ENCODE measurements around the gene GPR21.
A peak's percentile ranks its signal among the peaks of the same experiment; 100 is the strongest.

GPR21 gene

DNA sequence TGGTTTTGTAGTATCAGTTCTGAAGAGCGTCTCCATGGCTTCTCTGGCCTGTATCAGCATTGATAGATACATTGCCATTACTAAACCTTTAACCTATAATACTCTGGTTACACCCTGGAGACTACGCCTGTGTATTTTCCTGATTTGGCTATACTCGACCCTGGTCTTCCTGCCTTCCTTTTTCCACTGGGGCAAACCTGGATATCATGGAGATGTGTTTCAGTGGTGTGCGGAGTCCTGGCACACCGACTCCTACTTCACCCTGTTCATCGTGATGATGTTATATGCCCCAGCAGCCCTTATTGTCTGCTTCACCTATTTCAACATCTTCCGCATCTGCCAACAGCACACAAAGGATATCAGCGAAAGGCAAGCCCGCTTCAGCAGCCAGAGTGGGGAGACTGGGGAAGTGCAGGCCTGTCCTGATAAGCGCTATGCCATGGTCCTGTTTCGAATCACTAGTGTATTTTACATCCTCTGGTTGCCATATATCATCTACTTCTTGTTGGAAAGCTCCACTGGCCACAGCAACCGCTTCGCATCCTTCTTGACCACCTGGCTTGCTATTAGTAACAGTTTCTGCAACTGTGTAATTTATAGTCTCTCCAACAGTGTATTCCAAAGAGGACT, 1.5 kb downstream of the GPR21 start:
- no peak for DNase-seq

DNA sequence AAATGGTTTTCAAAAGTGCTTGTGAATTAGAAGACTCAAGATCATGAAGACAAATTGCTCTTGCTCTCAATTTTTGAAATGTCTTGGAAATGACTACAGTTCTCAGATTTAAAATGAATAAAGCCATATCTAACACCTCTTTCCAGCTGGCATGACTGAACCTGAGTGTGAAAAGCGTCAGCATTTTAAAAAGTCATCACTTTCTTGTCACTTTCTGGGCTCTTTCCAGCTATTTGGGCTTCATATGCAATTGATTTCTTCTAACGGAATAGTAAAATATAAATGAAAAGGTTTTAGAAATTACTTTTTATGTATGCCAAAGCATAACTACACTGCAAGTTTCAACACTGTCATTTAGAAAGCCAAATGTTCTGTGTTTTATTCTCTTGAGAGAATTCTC, 2.3 kb downstream of the GPR21 start:
- no peak for DNase-seq

DNA sequence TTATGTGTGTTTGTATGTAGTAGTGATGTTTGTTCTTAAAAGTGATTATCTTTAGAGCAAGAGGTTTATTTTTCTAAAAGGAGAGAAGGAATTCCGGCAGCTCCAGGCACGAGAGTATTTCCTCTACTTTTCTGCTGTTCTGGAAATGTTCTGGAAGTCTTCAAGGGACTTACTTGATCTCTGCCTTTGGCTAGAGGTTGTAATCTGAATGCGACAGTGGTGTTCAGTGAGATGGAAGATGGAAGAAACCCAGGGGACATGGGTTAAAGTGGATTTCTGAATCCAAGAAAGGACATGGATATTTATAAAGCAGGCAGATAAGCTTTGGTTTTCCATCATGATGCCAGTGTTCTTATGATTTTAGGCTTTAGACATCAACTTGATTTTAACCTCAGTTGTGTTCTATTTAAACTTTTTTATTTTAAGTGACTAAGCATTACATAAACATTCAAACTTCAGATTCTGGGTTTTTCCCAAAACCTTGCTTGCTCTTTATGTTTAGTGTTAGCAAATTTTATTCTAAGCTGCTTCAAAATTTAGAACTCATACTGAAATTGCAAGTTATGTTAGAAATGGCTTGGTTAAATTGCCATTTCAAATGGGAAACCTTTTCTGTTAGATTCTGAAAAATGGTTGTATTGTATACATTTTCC, 3.6 kb downstream of the GPR21 start:
- DNase-seq: no peak

DNA sequence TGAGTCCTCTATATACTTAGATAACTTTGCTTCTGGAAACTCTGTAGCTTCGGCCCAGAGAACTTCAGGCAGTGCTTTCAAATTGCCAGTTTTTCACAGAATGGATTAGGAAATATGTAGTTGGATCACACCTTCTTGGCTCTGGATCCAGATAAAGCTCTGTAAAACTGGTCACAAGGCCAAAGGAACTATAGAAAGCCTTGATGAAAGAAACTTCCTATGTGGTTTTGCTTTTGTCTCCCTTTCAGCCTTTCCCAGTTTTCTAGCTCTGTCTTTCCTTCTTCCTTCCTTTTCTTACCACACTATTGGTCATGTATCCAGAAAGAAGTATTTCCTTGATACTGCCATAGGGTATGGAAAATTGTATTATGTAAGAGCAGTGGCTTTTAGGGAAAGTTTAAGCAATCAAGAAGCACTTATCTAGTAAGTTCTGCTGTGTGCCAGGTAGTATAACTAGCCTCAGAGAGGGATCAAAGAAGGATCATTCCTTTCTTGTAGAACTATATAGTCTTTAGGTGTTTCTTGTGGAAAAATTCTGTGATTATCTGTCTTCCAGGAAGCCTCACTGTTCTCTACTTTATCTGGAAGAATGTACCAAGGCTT, 6.3 kb downstream of the GPR21 start:
- DNase-seq: no peak

DNA sequence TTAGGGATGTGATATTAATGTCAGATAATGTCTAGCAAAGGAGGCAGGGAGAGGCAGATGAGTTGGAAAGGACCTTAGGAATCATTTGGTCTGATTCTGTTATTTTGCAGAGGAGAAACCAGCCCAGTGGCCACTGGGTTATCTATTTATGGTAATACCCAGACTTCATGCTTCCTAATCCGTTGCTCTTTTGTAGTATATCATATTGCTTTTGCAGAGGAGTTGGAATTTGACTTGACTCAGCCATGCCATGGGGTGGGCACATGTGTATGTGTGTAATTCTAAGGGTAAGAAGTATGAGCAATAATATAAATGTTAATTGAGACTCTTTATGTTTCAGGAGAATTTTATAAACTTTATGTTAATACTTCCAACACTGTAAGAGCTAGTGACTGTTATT, 7.3 kb downstream of the GPR21 start:
- DNase-seq: no peak

DNA sequence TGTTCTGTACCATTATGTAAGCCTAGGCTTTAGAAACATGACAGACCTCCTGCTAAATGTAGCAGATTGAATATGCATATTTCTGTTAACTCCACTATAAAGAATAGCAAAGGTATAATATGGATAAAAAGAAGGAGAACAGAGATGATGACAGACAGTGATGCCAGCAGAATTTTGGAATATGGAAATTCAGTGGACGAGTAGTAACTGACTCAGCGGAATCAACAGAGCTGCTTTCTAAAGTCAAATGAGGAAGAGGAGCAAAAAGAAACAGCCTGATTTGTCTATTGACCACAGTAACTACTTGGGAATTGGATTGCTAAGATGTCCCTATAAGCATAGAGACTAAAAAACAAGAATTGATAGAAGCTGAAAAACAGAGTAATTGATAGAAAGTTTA, 8.0 kb downstream of the GPR21 start:
- no peak for DNase-seq

DNA sequence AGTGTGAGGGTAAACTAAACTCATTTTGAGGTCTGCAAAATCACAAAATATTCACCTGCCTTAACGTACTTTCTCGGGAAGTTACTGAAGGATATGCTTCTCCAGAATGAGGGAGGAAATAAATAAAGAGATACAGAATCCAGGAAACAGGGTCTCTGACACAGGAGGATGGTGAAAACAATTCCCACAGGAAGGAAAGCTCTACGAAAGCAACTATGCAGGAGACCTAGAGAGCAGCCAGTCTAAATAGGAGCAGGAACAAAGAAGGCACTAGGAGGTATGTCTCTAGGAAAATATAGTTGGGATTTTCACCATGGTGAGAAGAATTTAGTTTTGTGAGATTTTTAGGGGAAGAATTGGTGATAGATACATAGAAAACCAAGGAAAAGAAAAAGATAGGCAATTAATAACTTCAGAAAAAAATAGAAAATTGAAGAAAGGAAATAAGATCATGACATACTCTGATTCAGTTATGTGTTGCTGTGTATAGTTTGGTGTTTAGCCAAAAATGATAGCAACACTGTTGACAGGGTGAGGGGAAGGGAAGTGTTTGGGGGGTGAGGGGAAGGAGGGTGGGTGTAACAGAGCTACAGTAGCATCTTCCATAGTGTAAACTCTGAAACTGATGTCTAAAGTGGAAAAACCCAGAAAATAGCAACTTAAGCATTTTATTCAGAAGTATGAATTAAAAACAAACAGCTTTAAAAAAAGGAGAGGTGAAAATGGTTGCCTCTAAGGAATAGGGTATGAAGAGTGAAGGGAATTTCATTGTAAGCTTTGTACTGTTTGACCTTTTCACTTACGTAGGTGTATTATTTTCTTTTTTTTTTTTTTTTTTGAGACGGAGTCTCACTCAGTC, 9.8 kb downstream of the GPR21 start:
- DNase-seq: no peak

DNA sequence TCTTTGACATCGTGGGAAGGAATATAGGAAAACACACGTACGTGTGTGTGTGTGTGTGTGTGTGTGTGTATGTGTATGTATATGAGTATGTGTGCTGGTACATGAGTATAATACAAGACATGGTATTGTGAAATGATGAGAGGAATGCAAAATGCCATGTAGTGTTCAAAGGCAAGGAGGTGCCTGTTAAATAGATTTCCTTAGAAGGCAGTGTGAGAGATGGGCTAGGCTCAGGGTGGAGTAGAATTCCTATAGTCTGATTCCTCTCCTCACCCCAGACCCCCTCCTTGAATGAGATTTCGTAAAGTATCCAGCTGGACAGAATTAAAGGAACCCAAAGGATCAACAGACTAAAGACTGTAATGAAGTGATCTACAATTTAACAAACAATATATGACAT, 11.1 kb downstream of the GPR21 start:
- DNase-seq: peak; percentile 49

DNA sequence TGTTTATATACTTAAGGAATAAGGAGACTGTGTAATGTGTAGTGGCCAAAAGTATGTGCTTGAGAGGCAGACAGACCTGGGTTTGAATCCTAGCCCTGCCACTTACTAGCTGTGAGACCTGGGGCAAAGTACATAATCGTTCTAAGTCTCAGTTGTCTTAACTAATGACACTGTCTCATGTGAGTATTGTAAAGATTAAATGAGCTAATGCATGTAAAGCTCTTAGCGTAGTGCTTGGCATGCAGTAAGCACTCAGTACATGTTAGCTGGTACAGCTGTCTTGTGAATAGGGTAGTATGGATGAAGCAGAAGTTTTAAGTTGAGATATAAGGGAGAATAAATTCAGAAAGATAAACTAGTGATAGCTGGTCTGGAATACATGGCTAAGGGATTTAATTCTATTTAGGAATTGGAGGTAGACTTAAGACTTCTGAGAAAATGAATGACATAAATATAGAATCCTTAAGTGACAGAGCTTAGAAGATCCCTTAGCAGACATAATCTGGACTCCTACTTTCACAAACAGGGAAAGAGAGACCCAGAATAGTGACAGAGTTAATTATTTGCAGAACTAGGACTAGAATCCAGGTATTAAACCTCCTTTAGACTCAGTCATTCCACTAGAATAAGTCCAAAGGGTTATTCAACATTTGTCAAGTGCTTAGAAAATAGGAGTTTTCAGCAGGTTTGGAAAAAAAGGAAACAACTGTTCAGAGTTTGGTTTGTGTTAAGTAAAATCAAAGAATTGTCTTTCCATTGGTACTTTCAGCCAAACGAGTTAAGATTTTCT, 13.1 kb downstream of the GPR21 start:
- peak; percentile 72 for DNase-seq

DNA sequence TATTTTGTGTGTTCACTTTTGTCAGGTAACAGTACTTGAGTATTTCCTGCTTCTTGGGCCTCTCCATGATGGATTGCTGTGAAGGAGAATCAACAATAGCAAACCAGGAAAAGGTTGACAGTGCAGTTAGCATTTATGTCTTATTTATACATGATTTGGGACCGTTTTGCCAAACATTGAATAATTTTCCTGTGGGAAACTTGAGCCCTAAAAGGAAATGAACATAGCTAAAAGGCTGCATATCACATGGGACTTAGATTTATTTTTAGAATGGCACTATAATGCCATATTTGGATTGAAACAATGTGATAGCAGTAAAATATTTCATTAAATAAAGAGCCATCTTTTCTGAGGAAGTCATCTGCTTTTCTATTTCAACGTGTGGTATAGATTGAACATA, 15.3 kb downstream of the GPR21 start:
- DNase-seq: no peak

DNA sequence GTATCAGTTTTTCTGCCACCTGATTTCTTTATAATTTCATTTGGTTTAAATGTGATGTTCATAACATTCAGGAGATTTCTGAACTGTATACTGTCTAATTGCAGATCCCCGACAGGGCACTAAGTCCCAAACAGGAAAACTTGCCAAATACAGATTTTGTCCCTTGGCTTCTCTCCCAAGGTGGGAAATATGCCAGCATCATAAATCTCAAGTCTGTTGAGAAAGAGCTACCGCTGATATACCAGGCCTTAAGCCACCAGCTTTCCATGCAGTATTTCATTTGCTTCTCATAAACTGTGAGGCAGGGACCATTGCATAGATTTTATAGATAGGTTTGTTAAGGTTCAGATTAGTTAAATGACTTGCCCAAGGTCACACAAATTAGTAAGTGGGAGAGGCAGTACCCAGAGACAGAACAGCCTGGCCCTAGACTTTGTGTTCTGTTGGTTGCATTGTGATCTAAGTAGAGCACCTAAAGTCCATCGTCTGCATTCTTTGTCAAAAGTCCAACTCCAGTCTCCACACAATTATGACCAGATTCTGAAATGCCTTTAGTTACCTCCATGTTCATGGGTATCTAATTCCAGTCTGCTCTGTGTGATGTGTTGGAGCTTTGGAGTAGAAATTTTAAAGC, 16.2 kb downstream of the GPR21 start:
- no peak for DNase-seq

DNA sequence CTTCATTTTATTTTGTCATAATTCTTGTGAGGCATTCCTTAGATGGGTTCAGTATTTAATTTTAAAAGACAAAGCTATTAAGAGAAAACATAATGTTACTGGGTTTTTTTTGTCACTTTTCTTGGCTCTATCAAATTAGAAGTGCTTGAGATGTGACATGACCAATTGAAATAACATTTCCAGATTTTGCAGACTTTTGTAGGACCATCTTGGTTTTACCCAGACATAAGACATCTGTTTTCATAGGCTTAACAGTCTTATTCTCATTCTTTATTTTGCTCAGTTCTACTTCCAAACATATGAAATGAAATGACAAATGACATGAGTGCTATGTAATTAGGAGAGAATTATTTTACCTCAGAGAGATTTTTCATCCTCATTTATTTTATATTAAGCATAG, 19.6 kb downstream of the GPR21 start:
- DNase-seq: no peak

DNA sequence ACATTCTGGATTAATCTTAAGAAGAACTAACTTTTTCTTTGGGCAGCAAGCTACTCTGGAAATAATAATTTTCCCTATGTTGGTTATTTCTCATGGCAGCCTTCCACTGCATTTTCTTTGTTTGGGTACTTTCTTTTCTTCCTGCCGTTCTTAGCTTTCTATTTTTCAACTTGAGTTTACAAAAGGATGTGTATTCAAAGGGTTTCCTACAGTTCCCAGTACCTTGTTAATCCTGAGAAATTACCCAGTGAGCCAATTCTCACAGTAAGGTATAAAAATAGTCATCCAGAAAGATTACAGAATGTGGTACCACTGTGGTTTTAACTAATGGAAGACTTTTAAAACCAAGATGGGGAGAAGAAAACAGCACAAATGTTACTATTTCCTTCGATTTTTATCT, 20.2 kb downstream of the GPR21 start:
- DNase-seq: no peak

DNA sequence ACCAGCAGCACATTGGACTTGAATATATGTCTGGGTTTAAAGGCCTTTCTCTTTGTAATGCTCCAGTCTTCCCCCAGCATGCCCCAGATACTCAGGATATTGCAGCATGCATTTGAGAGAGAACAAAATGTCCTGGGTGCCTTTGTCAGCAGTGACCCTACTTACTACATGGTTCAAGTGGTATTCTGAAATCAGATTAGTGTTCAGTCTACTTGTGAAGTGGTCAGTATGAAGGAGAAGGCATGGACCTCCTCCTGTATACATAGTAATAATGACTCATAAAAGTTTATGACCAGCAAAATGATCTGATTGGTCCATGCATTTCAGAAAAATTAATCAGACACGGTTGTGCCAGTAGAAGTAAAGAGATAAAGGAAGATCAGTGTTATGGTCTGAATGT, 25.4 kb downstream of the GPR21 start:
- no peak for DNase-seq

DNA sequence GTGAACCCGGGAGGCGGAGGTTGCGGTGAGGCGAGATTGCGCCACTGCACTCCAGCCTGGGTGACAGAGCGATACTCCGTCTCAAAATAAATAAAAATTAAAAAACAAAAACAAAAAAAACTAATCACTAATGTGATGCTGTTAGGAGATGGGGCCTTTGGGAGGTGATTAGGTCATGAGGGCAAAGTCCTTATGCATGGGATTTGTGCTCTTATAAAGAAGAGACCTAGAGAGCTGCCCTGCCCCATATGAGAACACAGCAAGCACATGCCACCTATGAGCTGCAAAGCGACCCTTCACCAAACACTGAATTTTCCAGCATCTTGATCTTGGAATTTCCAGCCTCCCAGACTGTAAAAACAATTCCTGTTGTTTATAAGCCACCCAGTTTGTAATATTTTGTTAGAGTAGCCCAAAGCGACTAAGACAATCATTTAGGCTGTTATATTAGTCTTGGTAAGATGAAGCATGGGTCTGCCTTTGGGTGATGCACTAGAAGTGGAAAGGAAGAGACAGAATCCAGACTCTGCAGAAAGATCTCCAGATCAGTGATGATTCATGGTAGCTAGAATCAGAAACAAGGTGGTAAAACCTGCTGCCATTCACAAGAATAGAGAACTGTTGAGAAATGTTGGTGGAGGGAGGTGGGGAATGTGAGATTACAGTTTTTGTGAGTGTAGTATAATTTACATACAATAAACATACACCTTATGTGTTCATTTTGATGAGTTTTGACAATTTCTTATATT, 26.2 kb downstream of the GPR21 start:
- DNase-seq: no peak

DNA sequence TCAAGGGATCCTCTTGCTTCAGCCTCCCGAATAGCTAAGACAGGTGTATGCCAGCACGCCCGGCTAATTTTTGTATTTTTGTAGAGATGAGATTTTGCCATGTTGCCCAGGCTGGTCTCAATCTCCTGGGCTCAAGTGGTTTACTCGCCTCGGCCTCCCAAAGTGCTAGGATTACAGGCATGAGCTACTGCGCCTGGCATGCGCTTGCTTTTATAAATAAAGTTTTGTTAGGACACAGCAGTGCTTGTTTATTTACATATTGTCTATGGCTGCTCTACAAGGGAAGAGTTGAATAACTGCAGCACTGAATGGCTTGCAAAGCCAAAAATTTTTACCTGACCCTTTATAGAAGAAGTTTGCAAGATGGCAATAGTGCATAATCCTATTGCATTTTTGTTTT, 27.7 kb downstream of the GPR21 start:
- DNase-seq: peak; percentile 16

DNA sequence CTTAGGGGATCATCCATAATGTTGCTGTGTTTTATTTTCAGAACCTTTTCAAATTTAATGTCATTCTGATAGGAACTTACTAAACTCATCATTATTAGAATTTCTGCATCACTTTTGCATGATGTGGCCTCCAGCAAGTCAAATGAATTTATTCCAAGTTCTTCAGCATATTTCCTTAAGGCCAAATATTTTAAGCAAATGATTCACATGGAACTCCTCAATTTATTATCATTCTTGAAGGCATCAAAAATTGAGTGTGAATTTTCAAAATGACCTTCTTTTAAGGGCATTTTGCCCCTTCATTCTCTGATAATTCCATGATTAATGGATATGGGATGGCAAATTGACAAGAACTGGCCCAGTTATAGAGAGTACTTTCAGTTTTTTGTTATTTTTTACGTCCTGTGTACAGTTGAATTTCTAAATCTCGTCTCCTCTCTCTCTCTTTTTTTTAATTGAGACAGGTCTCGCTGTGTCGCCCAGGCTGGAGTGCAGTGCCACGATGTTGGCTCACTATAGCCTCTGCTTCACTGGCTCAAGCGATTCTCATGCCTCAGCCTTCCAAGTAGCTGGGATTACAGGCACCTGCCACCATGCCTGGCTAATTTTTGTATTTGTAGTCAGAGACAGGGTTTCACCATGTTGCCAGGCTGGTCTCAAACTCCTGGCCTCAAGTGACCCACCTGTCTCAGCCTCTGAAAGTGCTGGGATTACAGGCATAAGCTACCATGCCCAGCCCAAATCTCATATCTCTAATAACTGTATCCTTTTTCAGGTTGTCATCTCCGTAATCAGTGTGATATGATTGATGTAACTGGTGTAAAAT, 29.1 kb downstream of the GPR21 start:
- DNase-seq: peak; percentile 19

DNA sequence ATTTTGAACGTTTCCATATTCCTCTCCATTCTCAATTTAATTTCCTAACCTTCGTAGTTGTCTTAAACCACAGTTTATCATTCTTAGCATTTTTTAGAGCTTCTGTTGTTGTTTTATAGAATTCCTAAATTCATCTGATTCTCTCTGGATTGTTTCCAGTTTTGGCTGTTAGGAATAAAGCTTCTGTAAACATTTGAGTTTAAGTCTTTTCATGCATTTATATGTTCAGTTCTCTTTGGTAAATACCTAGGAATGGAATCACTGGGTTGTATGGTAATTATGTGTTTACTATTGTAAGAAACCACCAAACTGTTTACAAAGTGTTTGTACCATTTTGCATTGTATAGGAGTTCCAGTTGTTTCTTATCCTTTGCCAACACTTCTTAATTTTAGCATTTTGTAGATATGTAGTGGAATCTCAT, 29.7 kb downstream of the GPR21 start:
- no peak for DNase-seq

DNA sequence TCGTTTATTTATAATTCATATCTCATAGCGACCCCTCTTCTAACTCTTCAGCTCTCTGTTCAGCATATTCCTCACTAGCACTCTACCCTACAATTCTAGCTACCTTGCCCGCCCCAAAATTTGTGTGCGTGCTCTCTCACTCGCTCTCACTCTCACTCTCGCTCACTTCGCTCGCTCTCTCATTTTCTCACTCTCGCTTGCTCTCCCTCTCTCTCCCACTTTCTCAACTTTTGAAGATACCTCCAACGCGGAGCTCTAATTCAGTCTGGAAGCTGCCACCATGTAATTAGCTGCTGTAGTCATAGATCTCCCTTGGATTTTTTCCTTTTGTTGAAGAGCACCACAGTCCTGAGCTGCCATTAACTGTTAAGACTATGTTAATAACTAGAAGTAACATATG, 30.4 kb downstream of the GPR21 start:
- peak; percentile 18 for DNase-seq

DNA sequence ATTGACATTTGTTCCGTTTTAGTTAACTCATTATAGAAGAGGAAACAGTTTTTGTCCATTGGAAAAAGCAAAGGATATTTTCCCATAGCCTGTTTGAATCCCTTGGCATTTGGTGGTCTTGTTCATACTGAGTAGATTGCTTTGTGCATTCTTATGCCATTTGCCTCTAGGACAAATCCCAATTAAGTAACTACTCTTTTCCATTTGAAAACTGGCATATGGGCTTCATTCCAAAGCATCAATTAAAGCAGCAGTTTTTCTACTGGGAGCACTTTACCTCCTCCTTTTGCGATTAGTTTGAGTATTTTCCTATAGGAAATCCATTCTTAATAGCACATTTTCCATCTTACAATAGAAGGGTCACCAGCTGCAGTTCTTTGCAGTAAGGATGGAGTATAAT, 31.2 kb downstream of the GPR21 start:
- no peak for DNase-seq

DNA sequence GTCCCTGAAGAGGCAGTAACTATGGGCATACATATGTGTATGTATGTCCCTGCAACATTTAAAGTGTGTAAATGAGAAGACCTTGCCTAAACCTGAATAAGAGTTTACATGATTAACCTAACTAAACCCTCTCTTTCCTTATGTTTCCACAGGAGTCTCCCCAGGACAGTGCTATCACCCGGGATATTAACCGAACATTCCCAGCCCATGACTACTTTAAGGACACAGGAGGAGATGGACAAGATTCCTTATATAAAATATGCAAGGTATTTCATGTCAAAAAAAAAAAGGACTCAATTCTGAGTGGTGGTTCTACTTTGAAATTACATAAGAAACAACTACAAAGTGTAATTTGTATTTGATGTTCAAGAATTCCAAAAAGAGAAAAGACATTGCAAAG, 31.7 kb downstream of the GPR21 start:
- no peak for DNase-seq

Data from NCI-H82 (cell line).